ENCODE measurements around the gene NUDT8. TPM values are rescaled to one million over a fixed set of nuclear protein-coding genes. Genes with fewer than 3 reads are reported as not detected.

The NUDT8 gene
- polyA plus RNA-seq, 1 of the 3 experiments (the other 2 are of a cell fraction) = 2.7 TPM

GRCh38 chr11:67665541-67666302 is 36.0 kb upstream of the NUDT8 start:
- peaks cover 5% of the 10 kb centered on the region; the same call in 1 of the 2 replicates for H3K27me3 ChIP-seq (ENCODE audit: insufficient read depth)
- H3F3A ChIP-seq (replicated peaks; ENCODE audit: insufficient read depth) = no peaks in the 10 kb centered on the region
- no peak overlapping the region for H3K27ac ChIP-seq (ENCODE audit: low read depth in 2 of 2, low read length in 1 of 2)
- no peak overlapping the region for H2AFZ ChIP-seq (ENCODE audit: low read depth)
- 37% methylated on average over 9 of the region's 24 CpGs for WGBS (ENCODE audit: low lambda C conversion rate)
- H3K36me3 ChIP-seq (replicated peaks in 1 of 2; ENCODE audit: control insufficient read depth in 1 of 2, insufficient read depth in 2 of 2, low read length in 1 of 2) = no peaks in the 10 kb centered on the region
- no peak overlapping the region for H3K4me3 ChIP-seq (ENCODE audit: low read depth in 2 of 2, low read length in 1 of 2)
- H3K79me2 ChIP-seq (ENCODE audit: insufficient read depth) = no peaks in the 10 kb centered on the region
- POLR2A ChIA-PET = no interaction called here
- H3K9me3 ChIP-seq = no peaks in the 10 kb centered on the region
- no peaks in the 10 kb centered on the region for H3K9me2 ChIP-seq
- DNase-seq = peak; percentile 48
- H3K9ac ChIP-seq = no peak overlapping the region
- no peaks in the 10 kb centered on the region for H3K4me1 ChIP-seq (ENCODE audit: control insufficient read depth in 1 of 2, insufficient read depth in 2 of 2, low read depth in 1 of 2, low read length in 1 of 2)
- no peak overlapping the region for H3K4me2 ChIP-seq
- no peaks in the 10 kb centered on the region for H4K20me1 ChIP-seq (ENCODE audit: insufficient read depth)
- CTCF ChIA-PET = interaction anchor here (0.6 to 2.1 kb wide), 5 partner anchors 17 to 343 kb away, joined by 3 to 6 read pairs (median 3); partner anchors contain the start of gene NUDT8
- TF ChIP-seq, protein P1, sequence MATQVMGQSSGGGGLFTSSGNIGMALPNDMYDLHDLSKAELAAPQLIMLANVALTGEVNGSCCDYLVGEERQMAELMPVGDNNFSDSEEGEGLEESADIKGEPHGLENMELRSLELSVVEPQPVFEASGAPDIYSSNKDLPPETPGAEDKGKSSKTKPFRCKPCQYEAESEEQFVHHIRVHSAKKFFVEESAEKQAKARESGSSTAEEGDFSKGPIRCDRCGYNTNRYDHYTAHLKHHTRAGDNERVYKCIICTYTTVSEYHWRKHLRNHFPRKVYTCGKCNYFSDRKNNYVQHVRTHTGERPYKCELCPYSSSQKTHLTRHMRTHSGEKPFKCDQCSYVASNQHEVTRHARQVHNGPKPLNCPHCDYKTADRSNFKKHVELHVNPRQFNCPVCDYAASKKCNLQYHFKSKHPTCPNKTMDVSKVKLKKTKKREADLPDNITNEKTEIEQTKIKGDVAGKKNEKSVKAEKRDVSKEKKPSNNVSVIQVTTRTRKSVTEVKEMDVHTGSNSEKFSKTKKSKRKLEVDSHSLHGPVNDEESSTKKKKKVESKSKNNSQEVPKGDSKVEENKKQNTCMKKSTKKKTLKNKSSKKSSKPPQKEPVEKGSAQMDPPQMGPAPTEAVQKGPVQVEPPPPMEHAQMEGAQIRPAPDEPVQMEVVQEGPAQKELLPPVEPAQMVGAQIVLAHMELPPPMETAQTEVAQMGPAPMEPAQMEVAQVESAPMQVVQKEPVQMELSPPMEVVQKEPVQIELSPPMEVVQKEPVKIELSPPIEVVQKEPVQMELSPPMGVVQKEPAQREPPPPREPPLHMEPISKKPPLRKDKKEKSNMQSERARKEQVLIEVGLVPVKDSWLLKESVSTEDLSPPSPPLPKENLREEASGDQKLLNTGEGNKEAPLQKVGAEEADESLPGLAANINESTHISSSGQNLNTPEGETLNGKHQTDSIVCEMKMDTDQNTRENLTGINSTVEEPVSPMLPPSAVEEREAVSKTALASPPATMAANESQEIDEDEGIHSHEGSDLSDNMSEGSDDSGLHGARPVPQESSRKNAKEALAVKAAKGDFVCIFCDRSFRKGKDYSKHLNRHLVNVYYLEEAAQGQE (IDR thresholded peaks at IDR 0.05; ENCODE audit: low read depth, low read length) = no peak
- TF ChIP-seq ELF1 (IDR thresholded peaks at IDR 0.05) (no peak), PBX3 (IDR thresholded peaks at IDR 0.05) (no peak), SMC3 (IDR thresholded peaks at IDR 0.05; ENCODE audit: low read depth, low read length) (peak; percentile 20; the same call in 1 of the 2 replicates), RAD21 (IDR thresholded peaks at IDR 0.05; ENCODE audit: low read length) (peak; percentile 30)

DNA sequence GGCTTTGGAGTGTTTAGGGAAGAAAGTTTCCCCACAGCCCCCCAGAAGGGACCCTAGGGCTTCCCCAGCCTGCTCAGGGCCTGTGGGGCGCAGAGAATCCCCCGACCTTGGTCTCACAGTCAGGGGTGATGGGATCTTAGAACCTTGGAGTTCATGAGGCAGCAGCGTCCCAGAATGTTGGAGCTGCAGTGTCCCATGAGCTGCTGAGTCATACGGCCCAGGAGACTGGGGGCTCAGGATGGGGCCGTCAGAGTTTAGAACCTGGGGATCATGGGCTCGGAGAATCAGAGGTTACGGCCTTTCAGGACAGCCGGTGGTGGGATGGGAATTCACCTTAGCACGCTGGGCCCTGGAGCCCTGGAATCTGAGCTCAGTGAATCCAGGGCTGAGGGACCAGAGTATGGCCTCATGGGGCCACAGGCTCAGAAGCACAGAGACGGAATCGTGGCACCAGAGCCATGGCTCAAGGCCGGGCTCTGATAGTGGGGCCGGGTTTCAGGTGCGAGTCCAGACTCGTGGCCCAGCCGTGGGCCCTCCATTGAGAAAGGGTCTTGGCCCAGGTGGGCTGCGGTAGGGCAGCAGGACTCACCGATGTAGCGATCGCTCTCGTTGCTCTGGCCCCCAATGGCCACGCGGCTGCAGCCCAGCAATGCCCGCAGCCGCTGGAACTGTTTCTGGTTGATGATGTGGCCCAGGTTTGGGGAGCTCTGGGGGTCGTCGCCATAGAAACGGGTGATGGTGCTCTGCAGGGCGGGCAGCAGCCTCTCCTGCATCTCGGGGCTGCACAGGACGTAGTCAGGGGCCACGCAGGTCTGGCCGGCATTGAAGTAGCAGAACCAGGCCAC is 35.2 kb upstream of the NUDT8 start:
- Histone ChIP-seq H3K4me1 (ENCODE audit: control insufficient read depth in 1 of 2, insufficient read depth in 2 of 2, low read depth in 1 of 2, low read length in 1 of 2) (no peaks in the 10 kb centered on the region), H3K79me2 (ENCODE audit: insufficient read depth) (no peaks in the 10 kb centered on the region), H3F3A (replicated peaks; ENCODE audit: insufficient read depth) (no peaks in the 10 kb centered on the region), H3K4me3 (ENCODE audit: low read depth in 2 of 2, low read length in 1 of 2) (no peak overlapping the region), H3K9ac (no peak overlapping the region), H3K36me3 (replicated peaks in 1 of 2; ENCODE audit: control insufficient read depth in 1 of 2, insufficient read depth in 2 of 2, low read length in 1 of 2) (no peaks in the 10 kb centered on the region), H3K4me2 (no peak overlapping the region), H2AFZ (ENCODE audit: low read depth) (no peak overlapping the region), H3K27ac (ENCODE audit: low read depth in 2 of 2, low read length in 1 of 2) (no peak overlapping the region), H3K9me2 (no peaks in the 10 kb centered on the region), H3K27me3 (ENCODE audit: insufficient read depth) (peaks cover 5% of the 10 kb centered on the region; the same call in 1 of the 2 replicates), H4K20me1 (ENCODE audit: insufficient read depth) (no peaks in the 10 kb centered on the region), H3K9me3 (no peaks in the 10 kb centered on the region)
- DNase-seq = no peak
- ChIA-PET CTCF (interaction anchor here (0.6 to 0.7 kb wide), 4 partner anchors 35 to 343 kb away, joined by 3 read pairs; partner anchors contain the start of gene NUDT8), POLR2A (no interaction called here)
- 63% methylated on average over 7 of the region's 33 CpGs for WGBS (ENCODE audit: low lambda C conversion rate)
- TF ChIP-seq SMC3 (IDR thresholded peaks at IDR 0.05; ENCODE audit: low read depth, low read length) (no peak), USF2 (IDR thresholded peaks at IDR 0.05; ENCODE audit: borderline replicate concordance, low read depth, low read length) (no peak), EP300 (IDR thresholded peaks at IDR 0.05; ENCODE audit: borderline replicate concordance in 1 of 2, low read depth in 1 of 2, low read length in 1 of 2) (no peak), SIN3A (IDR thresholded peaks at IDR 0.05; ENCODE audit: borderline replicate concordance, low read depth, low read length) (no peak), RFX5 (IDR thresholded peaks at IDR 0.05; ENCODE audit: low read length) (no peak), MEF2A (IDR thresholded peaks at IDR 0.05; ENCODE audit: borderline replicate concordance, low read depth) (no peak), YY1 (IDR thresholded peaks at IDR 0.05; ENCODE audit: low read depth) (no peak), MXI1 (IDR thresholded peaks at IDR 0.05; ENCODE audit: low read depth, low read length) (no peak), FOSL2 (IDR thresholded peaks at IDR 0.05; ENCODE audit: borderline replicate concordance, low read depth) (no peak), GATA2 (CRISPR knock-in tag; IDR thresholded peaks at IDR 0.05) (no peak), NRF1 (IDR thresholded peaks at IDR 0.05; ENCODE audit: low read depth, low read length) (no peak), POLR2AphosphoS5 (IDR thresholded peaks at IDR 0.05; ENCODE audit: low read depth, low read length) (no peak), NFIC (IDR thresholded peaks at IDR 0.05; ENCODE audit: borderline replicate concordance) (no peak)
- TF ChIP-seq, protein P2, sequence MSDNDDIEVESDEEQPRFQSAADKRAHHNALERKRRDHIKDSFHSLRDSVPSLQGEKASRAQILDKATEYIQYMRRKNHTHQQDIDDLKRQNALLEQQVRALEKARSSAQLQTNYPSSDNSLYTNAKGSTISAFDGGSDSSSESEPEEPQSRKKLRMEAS (IDR thresholded peaks at IDR 0.05; ENCODE audit: low read depth) = no peak

All from SK-N-SH (cell line).